Left renal pelvis (tissue), 4 donors: Measurements from ENCODE around the gene MSI2. TPM values are rescaled to one million over a fixed set of nuclear protein-coding genes. Genes with fewer than 3 reads are reported as not detected.
"Not testable (repeated sequence)": the region's sequence is repeated elsewhere in the genome, so short reads cannot be mapped to it uniquely, and the experiment has no call there.

Source experiments
- DNase-seq, 4 donors: peaks; one replicate each; pipeline ENCODE4 v3.0.0-alpha.2; 2013; ENCODE audit warnings: low read depth in 4 of 4, low spot score in 3 of 4
- polyA plus RNA-seq, 4 donors: library from polyadenylated mRNA; unstranded; fragments of 120-200 nt; gene quantifications; one replicate each; pipeline ENCODE4 v1.2.1, GENCODE V29; 2013; ENCODE audit not compliant: insufficient read length in 4 of 4

MSI2 gene
- polyA plus RNA-seq, 4 donors = 46.8 to 107 (median 97.2) TPM

DNA sequence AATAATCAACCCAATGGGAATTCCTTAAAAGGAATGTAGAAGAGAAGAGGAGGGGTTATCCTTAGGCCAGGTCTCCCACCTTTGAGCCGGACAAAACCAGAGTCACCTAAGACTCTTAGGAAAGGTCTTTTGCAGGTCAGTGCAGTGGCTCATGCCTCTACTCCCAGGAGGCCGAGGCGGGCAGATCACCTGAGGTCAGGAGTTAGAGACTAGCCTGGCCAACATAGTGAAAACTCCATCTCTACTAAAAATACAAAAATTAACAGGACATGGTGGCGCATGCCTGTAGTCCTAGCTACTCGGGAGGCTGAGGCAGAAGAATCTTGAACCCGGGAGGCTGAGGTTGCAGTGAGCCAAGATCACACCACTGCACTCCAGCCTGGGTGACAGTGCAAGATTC is 365.5 kb downstream of the MSI2 start:
- not testable (repeated sequence) for DNase-seq

- DNase-seq = no peak
Observed at GRCh38 chr17:57622306-57622682, 366.0 kb downstream of the MSI2 start.

DNA sequence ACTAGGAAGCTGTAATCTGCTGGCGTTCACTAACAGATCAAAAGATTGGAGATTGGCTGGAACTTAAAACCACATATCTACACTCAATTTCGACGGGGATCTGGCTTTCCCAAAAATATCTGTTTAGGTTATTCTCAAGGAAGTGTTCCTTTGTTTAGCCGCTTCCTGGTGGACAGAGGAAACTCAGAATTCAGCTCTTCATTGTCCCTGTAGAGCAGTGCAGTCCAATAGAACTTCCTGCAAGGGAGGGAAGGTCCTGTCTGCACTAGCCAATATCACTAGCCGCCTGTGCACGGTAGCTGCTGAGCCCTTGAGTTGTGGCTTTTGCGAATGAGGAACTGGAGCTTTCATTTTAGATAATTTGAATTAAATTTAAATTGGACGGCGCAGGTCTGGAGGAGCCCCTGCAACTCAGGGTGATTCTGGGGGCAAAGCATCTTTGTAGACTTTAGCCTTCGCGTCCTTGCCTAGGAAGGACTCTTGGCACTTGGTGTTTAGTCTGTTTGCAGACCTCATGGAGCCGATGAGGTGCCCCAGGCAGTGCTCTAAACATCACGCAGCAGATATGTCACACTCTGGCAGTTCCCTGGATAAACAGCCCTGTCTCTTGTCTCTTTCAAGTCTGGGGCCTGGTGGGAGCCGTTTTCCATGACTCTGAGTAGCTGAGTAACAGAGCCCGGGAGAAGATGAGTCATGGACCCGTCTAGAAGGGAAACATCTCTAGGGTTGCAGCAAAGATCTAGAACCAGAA is 366.5 kb downstream of the MSI2 start:
- DNase-seq = no peak

- DNase-seq = no peak
Observed at GRCh38 chr17:57623620-57624019, 367.3 kb downstream of the MSI2 start.

DNA sequence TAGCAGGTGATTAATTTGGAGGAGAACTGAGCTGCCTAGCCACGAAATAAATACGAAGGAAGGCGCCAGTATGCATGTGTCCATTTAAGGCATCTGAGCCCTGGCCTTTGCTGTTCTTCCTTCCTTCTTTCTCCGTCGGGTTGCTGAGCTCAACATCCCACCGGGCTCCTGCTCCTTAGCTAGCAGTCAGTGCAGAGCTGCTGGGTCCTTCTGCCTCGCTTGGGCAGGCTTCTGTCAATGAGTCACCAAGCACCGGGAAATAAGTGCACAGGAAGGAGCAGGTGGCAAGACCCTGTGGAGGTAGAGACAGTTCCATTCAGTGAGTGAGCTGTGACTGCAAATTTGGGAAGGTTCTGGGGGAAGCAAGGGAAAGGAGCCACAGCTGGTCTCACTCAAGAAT is 368.1 kb downstream of the MSI2 start:
- DNase-seq = no peak

- DNase-seq = no peak
Observed at GRCh38 chr17:57625511-57625910, 369.2 kb downstream of the MSI2 start.

DNA sequence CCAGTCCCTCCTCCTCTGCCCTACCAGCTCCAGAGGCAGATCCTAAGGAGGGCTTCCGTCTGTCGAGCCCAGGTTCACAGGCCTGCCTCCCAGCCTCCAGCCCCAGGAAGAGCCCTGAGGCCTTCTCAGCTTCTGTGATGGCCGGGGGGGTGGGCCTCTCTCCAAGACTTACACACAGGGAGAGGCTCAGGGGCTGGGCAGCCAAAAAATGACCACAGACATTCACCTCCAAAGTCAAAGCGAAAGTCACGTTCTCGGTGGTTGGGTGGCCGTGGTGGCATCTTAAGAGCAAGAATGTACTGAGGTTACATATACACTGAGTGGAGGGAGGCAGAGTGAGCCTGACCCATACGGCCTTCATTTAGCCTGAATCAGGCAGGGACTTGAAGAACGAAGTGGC is 369.6 kb downstream of the MSI2 start:
- no peak for DNase-seq

GRCh38 chr17:57626520-57627210 is 370.3 kb downstream of the MSI2 start:
- DNase-seq = no peak

GRCh38 chr17:57627591-57627990 is 371.3 kb downstream of the MSI2 start:
- no peak for DNase-seq

DNA sequence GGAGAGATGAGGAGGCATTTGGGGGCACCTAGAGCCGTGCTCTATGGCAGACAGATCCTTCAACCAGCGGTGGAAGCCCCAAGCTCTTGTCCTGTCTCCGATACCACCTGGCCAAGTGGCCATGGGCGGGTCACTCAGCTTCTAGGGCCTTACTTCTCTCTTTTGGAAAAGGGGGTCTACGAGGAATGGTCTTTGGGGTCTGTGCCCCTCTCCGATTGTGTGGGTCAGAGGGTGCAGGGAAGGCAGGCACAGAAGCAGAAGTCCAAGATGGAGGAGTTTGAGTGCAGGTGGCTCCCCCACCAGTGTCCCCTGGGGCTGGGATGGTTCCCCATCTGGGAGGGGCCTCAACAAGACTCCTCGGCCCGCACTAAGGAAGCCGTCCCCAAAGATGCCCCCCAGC is 372.1 kb downstream of the MSI2 start:
- no peak for DNase-seq

DNA sequence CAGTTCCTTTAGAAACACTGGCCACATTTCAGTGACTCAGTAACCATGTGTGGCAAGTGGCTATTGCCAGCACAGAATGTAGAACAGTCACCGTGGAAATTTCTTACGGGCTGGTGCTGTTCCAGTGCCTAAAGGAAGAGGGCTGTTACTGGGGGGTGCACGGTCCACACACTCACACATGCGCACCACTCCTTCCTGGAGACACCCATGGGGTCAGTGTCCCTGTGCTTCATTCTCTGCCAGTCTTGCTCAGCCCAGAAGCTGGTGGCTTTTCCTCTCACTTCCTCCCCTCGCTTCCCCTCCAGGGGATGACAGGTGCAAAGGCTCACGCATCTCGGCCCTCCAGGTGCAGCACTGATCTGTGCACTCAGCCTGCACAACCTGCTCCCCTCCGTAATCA is 373.1 kb downstream of the MSI2 start:
- no peak for DNase-seq

GRCh38 chr17:57629886-57630285 is 373.6 kb downstream of the MSI2 start:
- DNase-seq = no peak

DNA sequence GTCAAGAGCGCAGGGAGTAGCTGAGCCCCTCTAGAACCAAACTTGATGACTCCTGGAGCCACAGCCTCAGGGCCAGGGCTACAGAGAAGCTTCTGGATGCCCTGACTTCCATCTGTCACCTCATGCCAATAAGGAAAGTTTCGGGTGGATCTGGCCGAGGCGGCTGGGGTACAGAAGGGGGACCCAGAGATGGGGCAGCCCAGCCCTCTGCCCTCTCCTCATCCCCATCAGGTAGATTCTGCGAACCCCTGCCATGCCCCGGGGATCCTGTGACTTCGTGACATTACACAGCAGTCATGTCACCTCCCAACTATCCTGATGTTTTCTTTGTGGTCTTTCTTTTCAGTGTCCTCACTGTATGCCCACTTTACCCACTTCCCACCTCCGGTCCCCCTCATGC is 374.4 kb downstream of the MSI2 start:
- no peak for DNase-seq

GRCh38 chr17:57631871-57632270 is 375.5 kb downstream of the MSI2 start:
- DNase-seq = no peak

- DNase-seq = no peak
Observed at GRCh38 chr17:57632294-57632693, 376.0 kb downstream of the MSI2 start.

DNA sequence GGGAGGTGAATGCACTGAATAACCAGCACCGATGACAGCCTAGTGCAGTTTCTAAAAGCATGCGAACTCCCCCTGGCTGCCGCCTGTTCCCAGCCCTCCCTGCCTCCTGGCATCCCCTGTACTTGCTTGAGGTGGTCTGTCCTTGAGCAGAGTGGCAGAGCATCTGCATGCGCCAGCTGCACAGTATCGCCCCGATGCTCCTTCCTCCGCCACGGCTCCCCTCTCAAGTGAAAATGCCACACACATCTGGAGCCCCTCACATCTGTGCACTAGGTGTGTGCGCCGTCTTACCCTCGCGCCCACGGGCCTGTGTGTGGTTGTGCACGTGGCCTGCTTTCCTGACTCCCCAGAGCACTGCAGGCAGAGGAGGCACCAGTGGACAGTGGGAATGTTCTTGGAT is 376.9 kb downstream of the MSI2 start:
- no peak for DNase-seq

- DNase-seq = no peak
Observed at GRCh38 chr17:57634713-57635465, 378.6 kb downstream of the MSI2 start.

DNA sequence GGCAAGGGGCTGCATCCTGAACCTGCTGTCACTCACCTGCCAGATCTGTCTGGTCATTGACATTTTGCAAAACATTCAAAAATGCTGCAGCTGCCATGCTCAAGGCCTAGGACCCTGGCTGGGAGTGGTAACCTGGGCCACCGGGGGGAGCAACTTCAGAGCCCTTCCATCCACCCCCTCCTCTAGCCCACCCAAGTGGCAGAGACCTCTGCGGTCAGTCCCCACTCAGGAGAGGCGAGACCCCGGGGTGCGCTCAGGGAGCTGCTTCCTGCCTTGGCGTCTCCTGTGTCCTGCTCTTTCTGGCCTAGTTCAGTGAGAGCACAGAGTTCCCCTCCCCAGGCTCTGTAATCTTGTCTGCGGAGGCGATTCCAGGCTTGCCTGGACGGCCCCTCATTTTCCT is 380.0 kb downstream of the MSI2 start:
- no peak for DNase-seq

GRCh38 chr17:57636985-57637665 is 380.8 kb downstream of the MSI2 start:
- no peak for DNase-seq

DNA sequence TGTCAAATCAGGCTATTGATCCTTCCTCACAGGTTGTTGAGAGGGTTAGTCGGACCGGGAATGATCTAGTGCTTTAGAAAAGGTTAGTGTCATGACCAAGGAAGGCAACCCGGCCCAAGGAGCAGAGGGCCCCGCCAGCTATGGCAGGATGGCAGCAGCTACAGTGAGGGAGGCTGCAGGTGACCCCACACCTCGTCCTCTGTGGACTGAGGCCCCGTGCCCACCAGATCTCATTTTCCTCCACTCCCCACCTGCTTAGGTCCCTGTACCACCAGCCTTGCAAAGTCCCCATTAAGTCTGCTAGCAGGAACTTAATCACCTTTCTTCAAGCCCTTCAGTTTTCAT is 381.3 kb downstream of the MSI2 start:
- DNase-seq = no peak

DNA sequence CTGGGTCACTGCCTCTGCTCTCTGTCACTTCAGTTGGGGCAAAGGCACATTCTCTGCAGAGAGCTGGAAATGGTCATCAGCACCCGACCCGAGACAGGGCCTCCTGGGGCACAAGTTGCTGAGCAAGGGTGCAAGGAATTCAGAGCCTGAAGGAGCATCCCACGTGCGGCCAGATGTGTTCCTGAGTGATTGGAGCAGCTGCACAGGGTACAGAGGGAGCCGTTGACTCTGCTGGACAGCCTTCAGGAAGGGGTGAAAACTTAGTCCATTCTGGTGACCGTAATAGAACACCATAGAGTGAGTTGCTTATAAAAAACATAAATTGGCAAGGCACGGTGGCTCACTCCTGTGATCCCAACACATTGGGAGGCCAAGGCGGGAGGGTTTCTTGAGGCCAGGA is 382.0 kb downstream of the MSI2 start:
- no peak for DNase-seq
